ENCODE measurements around the gene TMEM132C.

TMEM132C gene

DNA sequence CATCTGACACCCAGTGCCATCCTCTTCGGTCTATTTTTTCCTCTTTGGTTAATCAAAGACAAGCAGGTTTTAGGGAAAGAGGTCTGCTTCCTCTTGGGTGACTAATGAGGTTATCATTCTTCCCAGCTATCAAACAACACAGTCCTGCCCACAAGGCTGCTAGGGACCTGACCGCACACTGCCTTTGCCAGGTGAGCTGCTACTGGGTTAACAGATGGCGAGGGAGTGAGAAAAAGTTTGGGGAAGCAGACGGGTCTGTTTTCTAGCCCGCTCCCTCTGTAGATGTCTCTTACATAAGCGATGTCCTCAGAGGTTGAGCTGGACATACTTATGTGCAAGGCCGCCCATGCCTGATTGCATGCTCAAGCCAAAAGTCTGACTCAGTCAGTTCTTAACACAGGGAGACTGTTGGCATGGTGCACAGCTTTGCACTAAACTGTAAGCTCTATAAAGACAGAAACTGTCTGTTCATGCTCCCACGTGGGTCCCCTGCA is 462.7 kb downstream of the TMEM132C start:
- ChIA-PET CTCF (no interaction called here), POLR2A (no interaction called here)
- TF ChIP-seq FOXA1 (IDR thresholded peaks at IDR 0.05) (no peak), ARNT (IDR thresholded peaks at IDR 0.05) (no peak), L3MBTL2 (conservative IDR thresholded peaks at IDR 0.05) (no peak), CTBP1 (IDR thresholded peaks at IDR 0.05; ENCODE audit: borderline replicate concordance) (no peak), SUZ12 (IDR thresholded peaks at IDR 0.05) (no peak), NFRKB (IDR thresholded peaks at IDR 0.05) (no peak), FOXK2 (IDR thresholded peaks at IDR 0.05) (no peak), ELF4 (IDR thresholded peaks at IDR 0.05) (no peak), TARDBP (IDR thresholded peaks at IDR 0.05) (no peak), BHLHE40 (IDR thresholded peaks at IDR 0.05; ENCODE audit: borderline replicate concordance) (no peak), HDGF (IDR thresholded peaks at IDR 0.05; ENCODE audit: borderline replicate concordance) (no peak), ZNF384 (IDR thresholded peaks at IDR 0.05) (no peak), LEF1 (IDR thresholded peaks at IDR 0.05; ENCODE audit: borderline replicate concordance) (no peak), SP1 (IDR thresholded peaks at IDR 0.05) (no peak), FOXM1 (IDR thresholded peaks at IDR 0.05; ENCODE audit: borderline replicate concordance) (no peak)
- TF ChIP-seq, protein P1, sequence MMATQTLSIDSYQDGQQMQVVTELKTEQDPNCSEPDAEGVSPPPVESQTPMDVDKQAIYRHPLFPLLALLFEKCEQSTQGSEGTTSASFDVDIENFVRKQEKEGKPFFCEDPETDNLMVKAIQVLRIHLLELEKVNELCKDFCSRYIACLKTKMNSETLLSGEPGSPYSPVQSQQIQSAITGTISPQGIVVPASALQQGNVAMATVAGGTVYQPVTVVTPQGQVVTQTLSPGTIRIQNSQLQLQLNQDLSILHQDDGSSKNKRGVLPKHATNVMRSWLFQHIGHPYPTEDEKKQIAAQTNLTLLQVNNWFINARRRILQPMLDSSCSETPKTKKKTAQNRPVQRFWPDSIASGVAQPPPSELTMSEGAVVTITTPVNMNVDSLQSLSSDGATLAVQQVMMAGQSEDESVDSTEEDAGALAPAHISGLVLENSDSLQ (IDR thresholded peaks at IDR 0.05), result no peak
- DNase-seq (ENCODE audit: extremely low spot score), result no peak

DNA sequence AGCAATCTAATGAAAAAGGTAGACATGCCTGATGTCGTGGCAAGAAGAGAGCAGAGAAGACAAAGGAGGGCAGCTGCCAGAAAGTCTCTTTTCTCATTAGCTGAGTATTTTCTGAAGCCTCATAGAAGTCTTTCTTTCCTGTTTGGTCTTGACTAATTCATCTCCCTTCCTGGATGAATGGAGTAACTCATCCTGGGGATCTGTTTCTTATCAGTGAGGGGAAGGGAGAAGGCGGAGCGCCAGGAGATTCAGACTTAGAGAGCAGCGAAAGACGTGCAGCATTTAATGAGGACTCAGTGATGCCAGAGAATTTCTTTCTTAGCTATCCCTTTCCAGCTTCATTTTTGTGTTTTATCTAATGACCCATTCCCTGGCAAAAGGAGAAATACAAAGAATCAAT is 467.4 kb downstream of the TMEM132C start:
- no peak for TF ChIP-seq FOXA1 (IDR thresholded peaks at IDR 0.05)
- no peak for TF ChIP-seq TARDBP (IDR thresholded peaks at IDR 0.05)
- no peak for TF ChIP-seq L3MBTL2 (conservative IDR thresholded peaks at IDR 0.05)
- no peak for TF ChIP-seq SP1 (IDR thresholded peaks at IDR 0.05)
- TF ChIP-seq CTBP1 (IDR thresholded peaks at IDR 0.05; ENCODE audit: borderline replicate concordance), result no peak
- no peak for TF ChIP-seq ARNT (IDR thresholded peaks at IDR 0.05)
- TF ChIP-seq, protein P1 (IDR thresholded peaks at IDR 0.05), result no peak
- TF ChIP-seq HDGF (IDR thresholded peaks at IDR 0.05; ENCODE audit: borderline replicate concordance), result no peak
- TF ChIP-seq SUZ12 (IDR thresholded peaks at IDR 0.05), result no peak
- no peak for TF ChIP-seq FOXK2 (IDR thresholded peaks at IDR 0.05)
- no peak for TF ChIP-seq BHLHE40 (IDR thresholded peaks at IDR 0.05; ENCODE audit: borderline replicate concordance)
- TF ChIP-seq ELF4 (IDR thresholded peaks at IDR 0.05), result no peak
- TF ChIP-seq FOXM1 (IDR thresholded peaks at IDR 0.05; ENCODE audit: borderline replicate concordance), result no peak
- no peak for TF ChIP-seq NFRKB (IDR thresholded peaks at IDR 0.05)
- no peak for TF ChIP-seq ZNF384 (IDR thresholded peaks at IDR 0.05)
- no peak for TF ChIP-seq LEF1 (IDR thresholded peaks at IDR 0.05; ENCODE audit: borderline replicate concordance)
- ChIA-PET POLR2A (no interaction called here), CTCF (no interaction called here)
- DNase-seq (ENCODE audit: extremely low spot score), result no peak

DNA sequence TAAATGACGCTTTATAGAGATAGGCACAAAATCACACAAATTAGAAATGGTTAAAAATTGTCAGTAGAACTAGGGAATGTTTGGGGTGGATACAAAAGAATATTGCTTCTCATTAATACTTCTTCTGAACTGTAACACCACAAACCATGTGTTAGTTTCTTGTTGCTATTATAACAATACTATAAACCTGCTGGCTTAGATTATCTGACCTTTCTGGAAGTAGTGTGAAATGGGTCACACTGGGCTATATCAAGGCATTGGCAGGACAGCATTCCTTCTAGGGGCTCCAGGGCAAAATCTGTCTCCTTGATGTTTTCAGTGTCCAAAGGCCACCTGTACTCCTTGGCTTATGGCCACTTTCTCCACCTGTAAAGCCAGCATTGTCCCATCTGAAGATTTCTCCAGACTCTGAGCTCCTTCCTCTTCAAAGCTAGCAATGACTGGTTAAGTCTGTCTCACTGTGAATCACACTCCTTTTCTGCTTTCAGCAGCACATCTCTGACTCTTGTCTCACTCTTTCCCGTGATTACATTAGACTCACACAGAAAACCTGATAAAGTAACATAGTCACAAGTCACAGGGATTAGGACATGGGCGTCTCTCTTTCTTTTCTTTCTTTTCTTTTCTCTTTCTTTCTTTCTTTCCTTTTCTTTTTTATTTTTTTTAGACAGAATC is 470.5 kb downstream of the TMEM132C start:
- no peak for TF ChIP-seq CTBP1 (IDR thresholded peaks at IDR 0.05; ENCODE audit: borderline replicate concordance)
- TF ChIP-seq FOXA1 (IDR thresholded peaks at IDR 0.05), result no peak
- TF ChIP-seq FOXK2 (IDR thresholded peaks at IDR 0.05), result no peak
- no peak for TF ChIP-seq LEF1 (IDR thresholded peaks at IDR 0.05; ENCODE audit: borderline replicate concordance)
- TF ChIP-seq HDGF (IDR thresholded peaks at IDR 0.05; ENCODE audit: borderline replicate concordance), result no peak
- no peak for TF ChIP-seq ZNF384 (IDR thresholded peaks at IDR 0.05)
- no peak for TF ChIP-seq L3MBTL2 (conservative IDR thresholded peaks at IDR 0.05)
- no peak for TF ChIP-seq FOXM1 (IDR thresholded peaks at IDR 0.05; ENCODE audit: borderline replicate concordance)
- no peak for TF ChIP-seq TARDBP (IDR thresholded peaks at IDR 0.05)
- TF ChIP-seq ELF4 (IDR thresholded peaks at IDR 0.05), result no peak
- TF ChIP-seq SUZ12 (IDR thresholded peaks at IDR 0.05), result no peak
- no peak for TF ChIP-seq SP1 (IDR thresholded peaks at IDR 0.05)
- POLR2A ChIA-PET, result no interaction called here
- DNase-seq (ENCODE audit: extremely low spot score), result no peak
- CTCF ChIA-PET, result interaction anchor here (0.7 kb wide), 1 partner anchor 34 kb away, joined by 4 read pairs; no protein-coding TSS in a partner anchor

- DNase-seq (ENCODE audit: extremely low spot score), result no peak
- CTCF ChIA-PET, result no interaction called here
- TF ChIP-seq ZNF384 (IDR thresholded peaks at IDR 0.05), result no peak
- TF ChIP-seq SUZ12 (IDR thresholded peaks at IDR 0.05), result no peak
- no peak for TF ChIP-seq FOXM1 (IDR thresholded peaks at IDR 0.05; ENCODE audit: borderline replicate concordance)
- TF ChIP-seq BHLHE40 (IDR thresholded peaks at IDR 0.05; ENCODE audit: borderline replicate concordance), result no peak
- TF ChIP-seq, protein P1 (IDR thresholded peaks at IDR 0.05), result no peak
- no peak for TF ChIP-seq TARDBP (IDR thresholded peaks at IDR 0.05)
- no peak for TF ChIP-seq FOXA1 (IDR thresholded peaks at IDR 0.05)
- TF ChIP-seq L3MBTL2 (conservative IDR thresholded peaks at IDR 0.05), result no peak
- no peak for TF ChIP-seq FOXK2 (IDR thresholded peaks at IDR 0.05)
- TF ChIP-seq ARNT (IDR thresholded peaks at IDR 0.05), result no peak
- TF ChIP-seq SP1 (IDR thresholded peaks at IDR 0.05), result no peak
- TF ChIP-seq ELF4 (IDR thresholded peaks at IDR 0.05), result no peak
- no peak for TF ChIP-seq NFRKB (IDR thresholded peaks at IDR 0.05)
- POLR2A ChIA-PET, result no interaction called here
These were observed 476.9 kb downstream of the TMEM132C start for GRCh38 chr12:128743916-128744315.

GRCh38 chr12:128745772-128746689 is 479.1 kb downstream of the TMEM132C start:
- TF ChIP-seq ARNT (IDR thresholded peaks at IDR 0.05) (no peak), LEF1 (IDR thresholded peaks at IDR 0.05; ENCODE audit: borderline replicate concordance) (no peak), CTBP1 (IDR thresholded peaks at IDR 0.05; ENCODE audit: borderline replicate concordance) (no peak), TARDBP (IDR thresholded peaks at IDR 0.05) (no peak), BHLHE40 (IDR thresholded peaks at IDR 0.05; ENCODE audit: borderline replicate concordance) (no peak), SUZ12 (IDR thresholded peaks at IDR 0.05) (no peak), FOXK2 (IDR thresholded peaks at IDR 0.05) (no peak), NFRKB (IDR thresholded peaks at IDR 0.05) (no peak), SP1 (IDR thresholded peaks at IDR 0.05) (no peak), HDGF (IDR thresholded peaks at IDR 0.05; ENCODE audit: borderline replicate concordance) (no peak), L3MBTL2 (conservative IDR thresholded peaks at IDR 0.05) (no peak), ZNF384 (IDR thresholded peaks at IDR 0.05) (no peak)
- TF ChIP-seq, protein P1 (IDR thresholded peaks at IDR 0.05), result no peak
- CTCF ChIA-PET, result no interaction called here
- DNase-seq (ENCODE audit: extremely low spot score), result no peak
- POLR2A ChIA-PET, result no interaction called here
